ENCODE measurements around the gene TFPI. TPM values are rescaled to one million over a fixed set of nuclear protein-coding genes. Genes with fewer than 3 reads are reported as not detected.

TFPI gene
- total and polyA plus RNA-seq, 8 donors = 7.5 to 118 (median 16.8) TPM

DNA sequence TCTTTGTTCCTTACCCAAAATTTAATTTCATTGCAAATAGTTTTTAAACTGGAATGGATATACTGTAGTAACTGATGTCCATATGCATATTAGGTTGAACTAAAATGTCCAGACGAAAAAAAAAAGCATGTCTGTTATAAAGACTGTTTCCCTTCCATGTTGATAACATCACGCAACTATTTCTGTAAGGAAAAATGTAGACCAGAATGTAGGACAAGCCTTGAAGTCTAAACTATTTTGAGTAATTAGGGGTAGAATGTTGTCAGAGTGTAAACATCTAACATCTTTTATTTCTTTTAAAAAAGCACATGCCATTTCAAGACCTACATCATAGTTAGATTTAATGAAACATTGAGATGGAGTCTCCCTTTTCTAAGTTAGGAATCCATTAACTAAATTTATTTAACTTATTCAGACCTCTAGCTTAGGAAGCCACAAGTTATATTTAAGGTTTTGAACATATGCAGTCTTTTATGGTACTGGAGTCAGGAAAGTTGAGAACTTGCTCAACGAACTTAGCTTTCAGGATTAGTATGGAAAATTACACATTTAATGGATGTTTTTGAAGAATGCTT lies 114.0 kb downstream of the TFPI start:
- 50 to 71% (median 66%) methylated on average over 3 of the region's 3 CpGs for WGBS, 5 donors
- no peak overlapping the region for H3K4me3 ChIP-seq
- no peaks in the 10 kb centered on the region for H3K9me3 ChIP-seq
- TF ChIP-seq POLR2AphosphoS5 (IDR thresholded peaks at IDR 0.05) (no peak), EP300 (IDR thresholded peaks at IDR 0.05) (no peak), POLR2A (IDR thresholded peaks at IDR 0.05) (no peak), CTCF (IDR thresholded peaks at IDR 0.05) (no peak)
- H3K27me3 ChIP-seq = no peaks in the 10 kb centered on the region
- no peaks in the 10 kb centered on the region for H3K36me3 ChIP-seq
- no peaks in the 10 kb centered on the region for H3K4me1 ChIP-seq
- intact Hi-C loops (cut with DNase I; ENCODE audit: low total_unique reads) = no loop called here
- DNase-seq = no peak
- no peak overlapping the region for H3K27ac ChIP-seq

DNA sequence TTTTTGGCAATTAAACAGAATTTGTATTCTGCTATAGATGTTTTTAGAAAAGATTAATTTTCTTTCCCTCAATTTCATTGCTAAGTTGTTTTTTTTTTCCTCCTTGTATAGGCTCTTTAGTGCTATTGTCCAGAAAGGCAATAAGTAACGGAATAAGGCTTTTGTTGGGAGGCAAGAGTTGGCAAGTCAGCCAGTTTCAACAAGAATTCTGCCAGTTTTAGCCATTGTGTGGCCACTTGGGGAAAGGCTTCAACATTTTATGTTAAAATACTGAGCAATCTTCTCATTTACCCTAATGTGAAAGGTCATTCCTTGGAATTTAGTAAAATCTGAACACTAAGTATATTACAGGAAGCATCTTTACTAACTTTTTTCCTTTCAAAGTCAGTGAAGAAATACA lies 115.8 kb downstream of the TFPI start:
- no peak for DNase-seq
- TF ChIP-seq EP300 (IDR thresholded peaks at IDR 0.05) = no peak
- no peak overlapping the region for H3K4me3 ChIP-seq
- WGBS, 5 donors = 56 to 80% (median 61%) methylated on average over 1 of the region's 1 CpG
- no peak overlapping the region for H3K27ac ChIP-seq
- no peaks in the 10 kb centered on the region for H3K4me1 ChIP-seq
- intact Hi-C loops (cut with DNase I; ENCODE audit: low total_unique reads) = no loop called here
- H3K9me3 ChIP-seq = no peaks in the 10 kb centered on the region
- no peaks in the 10 kb centered on the region for H3K27me3 ChIP-seq
- H3K36me3 ChIP-seq = no peaks in the 10 kb centered on the region

DNA sequence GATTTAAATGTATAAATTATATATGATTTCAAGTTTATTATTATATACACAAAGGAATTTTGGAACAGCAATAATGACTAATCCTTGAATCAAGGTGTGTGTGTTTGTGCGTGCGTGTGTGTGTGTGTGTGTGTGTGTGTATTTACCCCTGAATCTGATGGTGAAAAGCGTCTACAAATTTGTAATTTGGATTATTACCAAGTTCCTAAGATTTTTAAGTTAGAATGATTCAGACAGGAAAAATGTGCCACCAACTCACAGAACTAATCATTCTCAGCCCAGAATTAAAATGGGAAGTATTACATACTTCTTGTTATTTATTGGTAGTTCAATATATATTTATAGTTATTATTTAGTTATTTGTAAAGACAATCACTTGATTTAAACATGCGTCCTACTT lies 118.5 kb downstream of the TFPI start:
- Histone ChIP-seq H3K9me3 (no peaks in the 10 kb centered on the region), H3K4me1 (no peaks in the 10 kb centered on the region), H3K27me3 (no peaks in the 10 kb centered on the region), H3K27ac (no peak overlapping the region), H3K4me3 (no peak overlapping the region), H3K36me3 (no peaks in the 10 kb centered on the region)
- WGBS, 5 donors = 36 to 58% (median 50%) methylated on average over 4 of the region's 4 CpGs
- DNase-seq = no peak
- TF ChIP-seq EP300 (IDR thresholded peaks at IDR 0.05) = no peak
- no peak for TF ChIP-seq POLR2A (IDR thresholded peaks at IDR 0.05)
- TF ChIP-seq POLR2AphosphoS5 (IDR thresholded peaks at IDR 0.05) = no peak
- no peak for TF ChIP-seq CTCF (IDR thresholded peaks at IDR 0.05)
- intact Hi-C loops (cut with DNase I; ENCODE audit: low total_unique reads) = no loop called here

DNA sequence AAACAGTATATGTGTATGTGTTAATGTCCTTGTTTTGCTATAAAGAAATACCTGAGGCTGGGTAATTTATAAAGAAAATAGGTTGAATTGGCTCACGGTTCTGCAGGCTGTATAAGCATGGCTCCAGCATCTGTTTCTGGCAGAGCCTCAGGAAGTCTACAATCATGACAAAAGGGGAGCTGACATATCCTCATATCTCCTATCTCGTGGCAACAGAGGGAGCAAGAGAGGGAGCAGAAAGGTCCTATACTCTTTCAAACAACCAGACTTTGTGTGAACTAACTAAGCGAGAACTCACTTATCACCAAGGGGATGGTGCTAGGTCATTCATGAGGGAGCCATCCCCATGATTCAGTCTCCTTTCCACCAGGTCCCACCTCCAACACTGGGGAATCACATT lies 119.2 kb downstream of the TFPI start:
- Histone ChIP-seq H3K4me3 (no peak overlapping the region), H3K27ac (no peak overlapping the region), H3K4me1 (no peaks in the 10 kb centered on the region), H3K36me3 (no peaks in the 10 kb centered on the region), H3K9me3 (no peaks in the 10 kb centered on the region), H3K27me3 (no peaks in the 10 kb centered on the region)
- intact Hi-C loops (cut with DNase I; ENCODE audit: low total_unique reads) = no loop called here
- TF ChIP-seq POLR2AphosphoS5 (IDR thresholded peaks at IDR 0.05) (no peak), CTCF (IDR thresholded peaks at IDR 0.05) (no peak), EP300 (IDR thresholded peaks at IDR 0.05) (no peak), POLR2A (IDR thresholded peaks at IDR 0.05) (no peak)
- DNase-seq = no peak
- 65 to 74% (median 70%) methylated on average over 3 of the region's 3 CpGs for WGBS, 5 donors

- DNase-seq = no peak
- Histone ChIP-seq H3K27me3 (no peaks in the 10 kb centered on the region), H3K4me1 (no peaks in the 10 kb centered on the region), H3K9me3 (no peaks in the 10 kb centered on the region), H3K4me3 (no peak overlapping the region), H3K27ac (no peak overlapping the region), H3K36me3 (no peaks in the 10 kb centered on the region)
- intact Hi-C loops (cut with DNase I; ENCODE audit: low total_unique reads) = no loop called here
- 69 to 86% (median 82%) methylated on average over 1 of the region's 1 CpG for WGBS, 5 donors
- TF ChIP-seq POLR2AphosphoS5 (IDR thresholded peaks at IDR 0.05) (no peak), EP300 (IDR thresholded peaks at IDR 0.05) (no peak), POLR2A (IDR thresholded peaks at IDR 0.05) (no peak), CTCF (IDR thresholded peaks at IDR 0.05) (no peak)
These were observed 119.9 kb downstream of the TFPI start for GRCh38 chr2:187434342-187434785.
